ENCODE data around the gene KRTAP6-3.

KRTAP6-3 gene

GRCh38 chr21:30625449-30626165 is 33.4 kb downstream of the KRTAP6-3 start:
- DNase-seq (ENCODE audit: low read depth in 3 of 3) = no peak

- DNase-seq (ENCODE audit: low read depth in 3 of 3) = no peak
Observed at GRCh38 chr21:30628109-30628508, 35.9 kb downstream of the KRTAP6-3 start.

- no peak for DNase-seq (ENCODE audit: low read depth in 3 of 3)
Observed at GRCh38 chr21:30629200-30629599, 37.0 kb downstream of the KRTAP6-3 start.

GRCh38 chr21:30634906-30635305 is 42.7 kb downstream of the KRTAP6-3 start, which contains the start of gene KRTAP20-2:
KRTAP20-2 (plus strand) TSS chr21:30635206; CDS start chr21:30635264, 58 bp downstream.
- no peak for DNase-seq (ENCODE audit: low read depth in 3 of 3)

GRCh38 chr21:30638686-30639085 is 46.4 kb downstream of the KRTAP6-3 start:
- no peak for DNase-seq (ENCODE audit: low read depth in 3 of 3)

GRCh38 chr21:30642564-30642963 is 50.3 kb downstream of the KRTAP6-3 start, which contains the start of gene KRTAP20-3:
KRTAP20-3 (plus strand) TSS chr21:30642864.
- DNase-seq (ENCODE audit: low read depth in 3 of 3) = no peak
